NCI-H128 (cell line): Measurements from ENCODE around the gene CCL22.
"Not testable (repeated sequence)": the region's sequence is repeated elsewhere in the genome, so short reads cannot be mapped to it uniquely, and the experiment has no call there.

Experiments used
- DNase-seq: peaks from one replicate; lab custom pipeline; 2025; ENCODE audit not compliant: unreplicated experiment; lab: John Stamatoyannopoulos, UW

Gene CCL22

GRCh38 chr16:57391300-57391699 is 32.7 kb downstream of the CCL22 start:
- DNase-seq, result no peak

- DNase-seq, result no peak
Observed at GRCh38 chr16:57391708-57392107, 33.1 kb downstream of the CCL22 start.

GRCh38 chr16:57392694-57393093 is 34.1 kb downstream of the CCL22 start:
- no peak for DNase-seq

GRCh38 chr16:57394444-57394843 is 35.9 kb downstream of the CCL22 start:
- no peak for DNase-seq

- no peak for DNase-seq
Observed at GRCh38 chr16:57395026-57395425, 36.4 kb downstream of the CCL22 start.

- DNase-seq, result no peak
Observed at GRCh38 chr16:57396786-57397185, 38.2 kb downstream of the CCL22 start.

- not testable (repeated sequence) for DNase-seq
Observed at GRCh38 chr16:57397493-57397892, 38.9 kb downstream of the CCL22 start.

- no peak for DNase-seq
Observed at GRCh38 chr16:57401943-57402640, 43.5 kb downstream of the CCL22 start.

GRCh38 chr16:57403965-57404817 is 45.6 kb downstream of the CCL22 start, which contains the start of gene CCL17:
CCL17 (plus strand) TSS chr16:57404767; CDS start chr16:57413933, 9,166 bp downstream.
- DNase-seq, result no peak

GRCh38 chr16:57405097-57405496 is 46.5 kb downstream of the CCL22 start:
- no peak for DNase-seq

- DNase-seq, result no peak
Observed at GRCh38 chr16:57406881-57407280, 48.3 kb downstream of the CCL22 start.

- DNase-seq, result no peak
Observed at GRCh38 chr16:57407521-57408353, 49.2 kb downstream of the CCL22 start.

- DNase-seq, result no peak
Observed at GRCh38 chr16:57409065-57409464, 50.5 kb downstream of the CCL22 start.

GRCh38 chr16:57409870-57410587 is 51.4 kb downstream of the CCL22 start:
- DNase-seq, result no peak

GRCh38 chr16:57411362-57411976 is 52.9 kb downstream of the CCL22 start:
- no peak for DNase-seq

GRCh38 chr16:57412584-57412983 is 54.0 kb downstream of the CCL22 start:
- DNase-seq, result no peak

- DNase-seq, result no peak
Observed at GRCh38 chr16:57413301-57413730, 54.7 kb downstream of the CCL22 start.

GRCh38 chr16:57413733-57414132 is 55.1 kb downstream of the CCL22 start:
- no peak for DNase-seq
